Measurements from ENCODE around the gene RBM14. TPM values are rescaled to one million over a fixed set of nuclear protein-coding genes. Genes with fewer than 3 reads are reported as not detected.
A peak's percentile ranks its signal among the peaks of the same experiment; 100 is the strongest.

Gene RBM14
- total and polyA plus RNA-seq, 7 donors, result 10.8 to 54.0 (median 37.5) TPM

DNA sequence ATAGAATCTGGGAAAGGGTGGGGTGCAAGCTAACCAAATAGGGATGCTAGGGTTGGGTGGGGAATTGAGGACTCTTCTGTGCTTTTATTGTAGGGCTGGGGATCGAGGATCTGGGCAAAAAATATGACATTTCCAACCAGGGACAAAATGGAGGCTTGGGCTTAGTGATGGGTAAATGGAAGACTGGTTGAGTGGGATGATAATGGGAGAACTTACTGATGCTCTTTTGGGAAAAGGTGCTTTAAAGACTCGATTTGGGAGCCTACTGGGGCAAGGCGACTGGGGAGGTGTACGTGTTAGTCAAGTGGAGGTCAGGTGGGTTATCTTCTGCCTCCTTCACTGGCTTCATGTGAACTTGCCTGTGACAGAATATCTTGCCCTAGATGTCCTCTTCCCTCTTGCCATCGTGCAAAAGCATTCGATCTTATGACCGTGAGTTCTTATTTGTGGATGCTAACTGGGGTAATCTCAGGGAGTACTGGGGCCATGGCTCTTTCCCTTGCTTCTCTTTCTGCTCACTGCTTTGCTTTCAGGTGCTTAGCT lies 11.7 kb downstream of the RBM14 start:
- 90 to 95% methylated on average over 7 of the region's 7 CpGs for WGBS, 2 donors
- DNase-seq, result no peak
- H3K4me1 ChIP-seq, result peaks cover 0 to 64% (median 50%) of the 10 kb centered on the region in 4 donors
- H3K36me3 ChIP-seq, result peaks cover 31 to 70% (median 40%) of the 10 kb centered on the region in 4 donors
- no peak overlapping the region for H3K27ac ChIP-seq
- TF ChIP-seq POLR2AphosphoS5 (IDR thresholded peaks at IDR 0.05), result no peak
- no peak for TF ChIP-seq POLR2A (IDR thresholded peaks at IDR 0.05)
- TF ChIP-seq, protein P1, sequence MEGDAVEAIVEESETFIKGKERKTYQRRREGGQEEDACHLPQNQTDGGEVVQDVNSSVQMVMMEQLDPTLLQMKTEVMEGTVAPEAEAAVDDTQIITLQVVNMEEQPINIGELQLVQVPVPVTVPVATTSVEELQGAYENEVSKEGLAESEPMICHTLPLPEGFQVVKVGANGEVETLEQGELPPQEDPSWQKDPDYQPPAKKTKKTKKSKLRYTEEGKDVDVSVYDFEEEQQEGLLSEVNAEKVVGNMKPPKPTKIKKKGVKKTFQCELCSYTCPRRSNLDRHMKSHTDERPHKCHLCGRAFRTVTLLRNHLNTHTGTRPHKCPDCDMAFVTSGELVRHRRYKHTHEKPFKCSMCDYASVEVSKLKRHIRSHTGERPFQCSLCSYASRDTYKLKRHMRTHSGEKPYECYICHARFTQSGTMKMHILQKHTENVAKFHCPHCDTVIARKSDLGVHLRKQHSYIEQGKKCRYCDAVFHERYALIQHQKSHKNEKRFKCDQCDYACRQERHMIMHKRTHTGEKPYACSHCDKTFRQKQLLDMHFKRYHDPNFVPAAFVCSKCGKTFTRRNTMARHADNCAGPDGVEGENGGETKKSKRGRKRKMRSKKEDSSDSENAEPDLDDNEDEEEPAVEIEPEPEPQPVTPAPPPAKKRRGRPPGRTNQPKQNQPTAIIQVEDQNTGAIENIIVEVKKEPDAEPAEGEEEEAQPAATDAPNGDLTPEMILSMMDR (IDR thresholded peaks at IDR 0.05), result no peak
- no peak for TF ChIP-seq EP300 (IDR thresholded peaks at IDR 0.05)
- intact Hi-C loops (cut with DNase I), result no loop called here
- no peaks in the 10 kb centered on the region for H3K27me3 ChIP-seq
- no peaks in the 10 kb centered on the region for H3K9me3 ChIP-seq
- no peak overlapping the region for H3K4me3 ChIP-seq

DNA sequence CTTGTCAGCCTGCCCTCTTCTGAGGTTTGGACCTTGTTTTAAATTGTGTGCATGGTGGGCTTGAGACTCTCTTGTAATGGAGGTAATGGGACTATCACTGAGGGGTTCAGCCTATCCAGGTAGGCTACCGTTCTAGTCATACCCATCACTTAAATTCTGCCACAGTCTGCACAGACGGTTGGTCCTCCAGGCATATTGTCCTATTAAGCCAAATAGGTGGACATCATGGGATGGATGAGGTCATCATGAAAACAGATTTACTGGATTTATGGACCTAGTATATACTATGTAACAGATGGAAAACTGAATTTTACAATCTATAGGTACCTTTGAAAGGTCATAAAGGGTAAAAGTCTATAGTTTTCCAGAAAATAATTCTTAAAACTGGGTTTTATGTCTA lies 12.9 kb downstream of the RBM14 start:
- Histone ChIP-seq H3K36me3 (peaks cover 27 to 68% (median 39%) of the 10 kb centered on the region in 4 donors), H3K9me3 (no peaks in the 10 kb centered on the region), H3K27me3 (no peaks in the 10 kb centered on the region), H3K4me1 (peaks cover 0 to 57% (median 41%) of the 10 kb centered on the region in 4 donors), H3K27ac (no peak overlapping the region), H3K4me3 (no peak overlapping the region)
- intact Hi-C loops (cut with DNase I), result no loop called here
- TF ChIP-seq, protein P1 (IDR thresholded peaks at IDR 0.05), result no peak
- TF ChIP-seq EP300 (IDR thresholded peaks at IDR 0.05) (no peak), POLR2AphosphoS5 (IDR thresholded peaks at IDR 0.05) (no peak), POLR2A (IDR thresholded peaks at IDR 0.05) (no peak)
- 80 to 89% methylated on average over 2 of the region's 2 CpGs for WGBS, 2 donors
- DNase-seq, result no peak

DNA sequence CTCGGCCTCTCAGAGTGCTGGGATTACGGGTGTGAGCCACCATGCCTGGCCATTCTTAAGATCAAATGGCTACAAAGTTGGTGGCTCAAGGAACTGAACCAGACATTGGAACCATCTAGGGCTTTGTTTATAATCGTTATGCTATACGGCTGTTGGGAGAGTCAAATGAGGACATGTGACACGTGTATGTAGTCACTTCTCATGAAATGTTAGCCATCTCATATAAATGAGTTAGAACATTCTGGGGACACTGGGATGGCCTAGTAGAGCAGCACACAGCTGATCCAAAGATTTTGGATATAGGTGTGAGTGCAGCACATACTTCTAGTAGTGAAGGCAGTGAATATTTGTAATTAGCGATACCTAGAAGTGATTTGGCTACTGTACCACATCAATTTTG lies 15.5 kb downstream of the RBM14 start:
- intact Hi-C loops (cut with DNase I), result no loop called here
- Histone ChIP-seq H3K4me3 (no peak overlapping the region), H3K27ac (peak overlapping the region in 2 of 4 donors; percentile 1 to 36), H3K36me3 (peaks cover 2 to 42% (median 16%) of the 10 kb centered on the region in 4 donors), H3K9me3 (no peaks in the 10 kb centered on the region), H3K27me3 (no peaks in the 10 kb centered on the region), H3K4me1 (peaks cover 0 to 46% (median 32%) of the 10 kb centered on the region in 4 donors)
- DNase-seq, result no peak
- TF ChIP-seq POLR2A (IDR thresholded peaks at IDR 0.05) (no peak), POLR2AphosphoS5 (IDR thresholded peaks at IDR 0.05) (no peak)
- TF ChIP-seq, protein P1 (IDR thresholded peaks at IDR 0.05), result no peak
- 75 to 86% methylated on average over 6 of the region's 6 CpGs for WGBS, 2 donors

DNA sequence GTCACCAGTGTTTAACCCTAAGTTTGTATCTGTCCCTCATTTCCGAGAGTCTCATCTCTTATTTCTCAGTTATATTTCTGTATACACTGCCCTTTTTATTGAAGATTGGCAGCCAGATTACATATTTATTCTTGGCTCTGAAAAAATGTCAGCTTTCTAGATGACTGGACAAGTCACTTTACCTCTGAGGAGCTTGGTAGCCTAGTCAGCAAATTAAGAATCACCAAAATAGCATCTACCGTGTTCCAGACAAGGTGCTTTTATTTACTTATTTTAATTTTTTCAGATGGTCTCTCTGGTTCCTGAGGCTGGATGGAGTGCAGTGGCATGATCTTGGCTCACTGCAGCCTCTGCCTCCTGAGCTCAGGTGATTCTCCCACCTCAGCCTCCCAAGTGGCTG lies 16.5 kb downstream of the RBM14 start:
- TF ChIP-seq POLR2A (IDR thresholded peaks at IDR 0.05), result no peak
- TF ChIP-seq, protein P1 (IDR thresholded peaks at IDR 0.05), result no peak
- TF ChIP-seq EP300 (IDR thresholded peaks at IDR 0.05), result no peak
- no peak for TF ChIP-seq POLR2AphosphoS5 (IDR thresholded peaks at IDR 0.05)
- H3K4me3 ChIP-seq, result no peak overlapping the region
- H3K27ac ChIP-seq, result no peak overlapping the region
- no peak for DNase-seq
- H3K36me3 ChIP-seq, result peaks cover 0 to 32% (median 5%) of the 10 kb centered on the region in 4 donors
- intact Hi-C loops (cut with DNase I), result no loop called here
- H3K27me3 ChIP-seq, result no peaks in the 10 kb centered on the region
- no peaks in the 10 kb centered on the region for H3K9me3 ChIP-seq
- H3K4me1 ChIP-seq, result peaks cover 0 to 47% (median 43%) of the 10 kb centered on the region in 4 donors
- 85 to 89% methylated on average over 2 of the region's 2 CpGs for WGBS, 2 donors

DNA sequence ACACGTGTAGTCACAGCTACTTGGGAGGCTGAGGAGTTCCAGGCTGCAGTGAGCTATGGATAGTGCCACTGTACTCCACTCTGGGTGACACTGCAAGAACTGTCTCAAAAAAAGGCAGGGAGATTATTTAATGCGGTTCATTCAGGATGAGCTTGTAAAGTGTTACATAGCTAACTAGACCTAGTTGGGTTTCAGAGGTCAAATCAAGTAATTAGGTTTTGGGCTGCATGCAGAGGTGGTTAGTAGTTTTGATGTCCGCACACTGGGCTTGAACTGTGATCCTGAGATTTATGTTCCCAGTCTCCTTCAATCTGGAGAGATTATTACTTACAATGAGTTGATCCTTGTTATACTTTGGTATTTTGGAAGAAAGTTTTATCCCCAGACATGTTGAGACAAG lies 20.0 kb downstream of the RBM14 start:
- Histone ChIP-seq H3K4me3 (no peak overlapping the region), H3K27me3 (no peaks in the 10 kb centered on the region), H3K36me3 (peaks cover 0 to 23% (median 6%) of the 10 kb centered on the region in 4 donors), H3K9me3 (no peaks in the 10 kb centered on the region), H3K4me1 (peaks cover 0 to 60% (median 58%) of the 10 kb centered on the region in 4 donors), H3K27ac (no peak overlapping the region)
- intact Hi-C loops (cut with DNase I), result no loop called here
- TF ChIP-seq POLR2A (IDR thresholded peaks at IDR 0.05) (no peak), EP300 (IDR thresholded peaks at IDR 0.05) (no peak), POLR2AphosphoS5 (IDR thresholded peaks at IDR 0.05) (no peak)
- TF ChIP-seq, protein P1 (IDR thresholded peaks at IDR 0.05), result no peak
- no peak for DNase-seq
- WGBS, 2 donors, result 83 to 88% methylated on average over 3 of the region's 3 CpGs

Measured in sigmoid colon (tissue), 7 donors.